DOHH2 (cell line): ENCODE data around the gene LCN15.

Experiments
- H3F3A ChIP-seq: fragments of 200-600 bp; sonication (generic), shearing (Covaris generic); 2 replicates; pipeline ENCODE4 v1.6.0; 2016; ENCODE audit warnings: antibody characterized with exemption, mild to moderate bottlenecking; ENCODE audit not compliant: control insufficient read depth, insufficient read depth
- H3K27ac ChIP-seq: fragments of 200-600 bp; sonication (generic); 2 replicates; pipeline ENCODE4 v1.5.1; 2014; ENCODE audit warnings: low read depth, mild to moderate bottlenecking, low read length, moderate library complexity
- H3K27me3 ChIP-seq: fragments of 200-600 bp; sonication (generic); 2 replicates; pipeline ENCODE4 v1.6.1; 2014; ENCODE audit warnings: mild to moderate bottlenecking, low read length, mixed read lengths; ENCODE audit not compliant: control insufficient read depth
- H3K36me3 ChIP-seq: fragments of 200-600 bp; sonication (generic); 2 replicates; pipeline ENCODE4 v1.6.1; 2014; ENCODE audit warnings: mild to moderate bottlenecking, low read length, moderate library complexity, mixed read lengths; ENCODE audit not compliant: control insufficient read depth
- H3K4me1 ChIP-seq: fragments of 200-600 bp; sonication (generic); 2 replicates; pipeline ENCODE4 v1.6.1; 2014; ENCODE audit warnings: mild to moderate bottlenecking, low read length, mixed read lengths; ENCODE audit not compliant: control insufficient read depth
- H3K4me2 ChIP-seq: fragments of 200-600 bp; sonication (generic); 2 replicates; pipeline ENCODE4 v1.6.0; 2014; ENCODE audit warnings: mild to moderate bottlenecking, low read length, moderate library complexity
- H3K4me3 ChIP-seq: fragments of 200-600 bp; sonication (generic); 2 replicates; pipeline ENCODE4 v1.5.1; 2014; ENCODE audit warnings: mild to moderate bottlenecking, low read length, mixed read lengths
- H3K79me2 ChIP-seq: fragments of 200-600 bp; sonication (generic); 2 replicates; pipeline ENCODE4 v1.6.1; 2014; ENCODE audit warnings: mild to moderate bottlenecking, low read length, mixed read lengths; ENCODE audit not compliant: control insufficient read depth
- H3K9me2 ChIP-seq: fragments of 200-600 bp; sonication (generic); replicated peaks from 2 replicates; pipeline ENCODE4 v1.6.1; 2014; ENCODE audit warnings: mild to moderate bottlenecking, low read length, mixed read lengths; ENCODE audit not compliant: control insufficient read depth
- H3K9me3 ChIP-seq: fragments of 200-600 bp; sonication (generic); 2 replicates; pipeline ENCODE4 v1.6.1; 2014; ENCODE audit warnings: antibody characterized with exemption, low read length, mixed read lengths; ENCODE audit not compliant: control insufficient read depth, insufficient read depth
- H4K20me1 ChIP-seq: fragments of 200-600 bp; sonication (generic); 2 replicates; pipeline ENCODE4 v1.6.0; 2014; ENCODE audit warnings: low read depth, mild to moderate bottlenecking, antibody characterized with exemption, low read length, moderate library complexity; ENCODE audit not compliant: control insufficient read depth, insufficient read depth
- EZH2phosphoT487 ChIP-seq: fragments of 200-600 bp; sonication (generic); IDR thresholded peaks from 2 replicates; pipeline ENCODE4 v1.6.1; 2017; ENCODE audit warnings: borderline replicate concordance, mild to moderate bottlenecking, antibody characterized with exemption, low read length, moderate library complexity, mixed read lengths
- TF ChIP-seq, protein P1 (sequence below): fragments of 200-600 bp; sonication (generic); IDR thresholded peaks from one replicate; pipeline ENCODE4 v1.5.1; 2014; ENCODE audit warnings: antibody characterized with exemption, mild to moderate bottlenecking, low read depth, low read length; ENCODE audit not compliant: poor library complexity, severe bottlenecking

Gene LCN15

DNA sequence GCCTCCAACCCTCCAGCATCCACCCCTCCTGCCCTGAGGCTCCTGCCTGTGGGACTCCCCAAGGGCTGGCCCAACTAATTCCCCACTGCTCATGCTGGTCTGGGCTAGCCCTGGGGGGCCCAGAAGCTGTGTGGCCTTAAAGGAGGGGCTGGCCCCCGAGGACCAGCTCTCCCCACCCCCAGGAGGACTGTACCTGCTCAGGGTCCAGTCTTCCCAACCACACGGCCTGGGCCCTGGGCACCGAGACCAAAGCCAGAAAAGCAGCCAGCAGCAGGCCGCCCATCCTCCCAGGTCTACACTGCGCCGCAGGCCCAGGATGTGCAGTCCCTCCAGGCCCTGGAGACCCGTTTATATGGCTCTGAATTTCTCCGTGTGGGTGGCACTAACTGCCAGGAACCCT, 16.1 kb downstream of the LCN15 start, which contains the start of gene LCN6:
LCN6 (minus strand) TSS at position 325 of the 400 bp plus-strand sequence; CDS start at position 283, 42 bp downstream.
- Histone ChIP-seq H3K27me3 (peaks cover 12% of the 10 kb centered on the region; the same call in 1 of the 2 replicates), H3K9me3 (peaks cover 22% of the 10 kb centered on the region), H3F3A (peaks cover 5% of the 10 kb centered on the region; the same call in 1 of the 2 replicates), H3K27ac (peak within 1 kb of the TSS; percentile 81), H3K4me1 (peaks cover 34% of the 10 kb centered on the region), H3K4me3 (peak within 1 kb of the TSS; percentile 39; the same call in 1 of the 2 replicates), H3K9me2 (no peaks in the 10 kb centered on the region), H4K20me1 (no peaks in the 10 kb centered on the region), H3K4me2 (peak within 1 kb of the TSS; percentile 54), H3K36me3 (no peaks in the 10 kb centered on the region), H3K79me2 (no peaks in the 10 kb centered on the region)
- TF ChIP-seq EZH2phosphoT487: no peak
- TF ChIP-seq, protein P1, sequence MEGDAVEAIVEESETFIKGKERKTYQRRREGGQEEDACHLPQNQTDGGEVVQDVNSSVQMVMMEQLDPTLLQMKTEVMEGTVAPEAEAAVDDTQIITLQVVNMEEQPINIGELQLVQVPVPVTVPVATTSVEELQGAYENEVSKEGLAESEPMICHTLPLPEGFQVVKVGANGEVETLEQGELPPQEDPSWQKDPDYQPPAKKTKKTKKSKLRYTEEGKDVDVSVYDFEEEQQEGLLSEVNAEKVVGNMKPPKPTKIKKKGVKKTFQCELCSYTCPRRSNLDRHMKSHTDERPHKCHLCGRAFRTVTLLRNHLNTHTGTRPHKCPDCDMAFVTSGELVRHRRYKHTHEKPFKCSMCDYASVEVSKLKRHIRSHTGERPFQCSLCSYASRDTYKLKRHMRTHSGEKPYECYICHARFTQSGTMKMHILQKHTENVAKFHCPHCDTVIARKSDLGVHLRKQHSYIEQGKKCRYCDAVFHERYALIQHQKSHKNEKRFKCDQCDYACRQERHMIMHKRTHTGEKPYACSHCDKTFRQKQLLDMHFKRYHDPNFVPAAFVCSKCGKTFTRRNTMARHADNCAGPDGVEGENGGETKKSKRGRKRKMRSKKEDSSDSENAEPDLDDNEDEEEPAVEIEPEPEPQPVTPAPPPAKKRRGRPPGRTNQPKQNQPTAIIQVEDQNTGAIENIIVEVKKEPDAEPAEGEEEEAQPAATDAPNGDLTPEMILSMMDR: no peak

DNA sequence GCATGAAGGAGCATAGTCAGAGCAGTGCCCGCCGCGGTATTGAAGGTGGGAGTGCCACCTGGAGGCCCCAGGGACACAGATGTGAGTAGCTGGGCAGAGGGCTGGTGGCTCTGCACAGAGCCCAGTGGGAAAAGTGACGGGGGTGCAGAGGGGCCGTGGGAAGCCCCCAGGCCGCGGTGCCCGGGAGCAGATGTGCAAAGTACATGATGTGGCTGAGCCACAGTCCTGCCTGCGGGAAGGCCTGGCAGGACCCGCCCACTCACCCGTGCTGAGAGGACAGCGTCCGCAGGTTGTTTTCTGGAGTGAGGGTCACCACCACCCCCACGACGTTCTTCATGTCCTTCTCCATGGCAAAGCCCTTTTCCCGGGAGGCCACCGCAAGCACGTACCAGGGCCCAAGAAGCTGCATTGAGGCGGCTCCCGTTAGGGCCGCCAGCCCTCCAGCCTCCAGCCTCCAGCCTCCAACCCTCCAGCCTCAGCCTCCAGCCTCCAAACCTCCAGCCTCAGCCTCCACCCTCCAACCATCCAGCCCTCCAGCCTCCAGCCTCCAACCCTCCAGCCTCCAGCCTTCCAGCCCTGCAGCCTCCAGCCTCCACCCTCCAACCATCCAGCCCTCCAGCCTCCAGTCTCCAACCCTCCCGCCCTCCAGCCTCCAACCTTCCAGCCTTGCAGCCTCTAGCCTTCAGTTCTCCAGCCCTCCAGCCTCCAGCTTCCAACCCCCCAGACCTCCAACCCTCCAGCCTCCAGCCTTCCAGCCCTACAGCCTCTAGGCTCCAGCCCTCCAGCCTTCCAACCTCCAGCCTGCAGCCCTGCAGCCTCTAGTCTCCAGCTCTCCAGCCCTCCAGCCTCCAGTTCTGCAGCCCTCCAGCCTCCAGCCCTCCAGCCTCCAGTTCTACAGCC, 16.9 kb downstream of the LCN15 start:
- TF ChIP-seq, protein P1: no peak
- no peak for TF ChIP-seq EZH2phosphoT487
- Histone ChIP-seq H3K9me3 (peaks cover 16% of the 10 kb centered on the region), H4K20me1 (no peaks in the 10 kb centered on the region), H3K4me1 (peaks cover 39% of the 10 kb centered on the region), H3K4me3 (no peak overlapping the region), H3K36me3 (no peaks in the 10 kb centered on the region), H3K9me2 (no peaks in the 10 kb centered on the region), H3K4me2 (no peak overlapping the region), H3K27ac (no peak overlapping the region), H3K27me3 (peaks cover 20% of the 10 kb centered on the region), H3K79me2 (no peaks in the 10 kb centered on the region), H3F3A (peaks cover 5% of the 10 kb centered on the region; the same call in 1 of the 2 replicates)

DNA sequence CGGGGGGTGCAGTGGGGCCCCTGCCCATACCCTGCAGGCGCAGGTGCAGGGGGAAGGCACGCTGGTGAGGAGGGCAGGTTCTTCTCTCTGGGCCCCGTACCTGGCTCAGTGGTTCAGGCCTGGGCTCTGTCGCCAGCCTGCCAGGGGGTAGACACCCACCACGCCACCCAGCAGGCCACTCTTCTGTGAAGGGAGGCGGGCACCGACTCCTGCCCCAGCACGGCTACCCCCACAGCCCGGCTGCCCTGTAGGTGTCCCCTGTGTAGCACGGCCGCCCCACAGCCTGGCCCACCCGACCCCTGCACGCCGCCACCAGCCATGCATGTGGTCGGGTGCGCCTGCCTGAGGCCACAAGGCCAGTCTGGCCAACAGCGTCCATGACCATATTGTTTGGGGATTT, 17.7 kb downstream of the LCN15 start:
- Histone ChIP-seq H3K27ac (no peak overlapping the region), H3K9me3 (peaks cover 8% of the 10 kb centered on the region), H3K4me2 (no peak overlapping the region), H3K27me3 (peaks cover 28% of the 10 kb centered on the region), H3K79me2 (no peaks in the 10 kb centered on the region), H4K20me1 (no peaks in the 10 kb centered on the region), H3K36me3 (no peaks in the 10 kb centered on the region), H3K4me3 (no peak overlapping the region), H3K9me2 (no peaks in the 10 kb centered on the region), H3K4me1 (peaks cover 47% of the 10 kb centered on the region), H3F3A (peaks cover 5% of the 10 kb centered on the region; the same call in 1 of the 2 replicates)
- TF ChIP-seq EZH2phosphoT487: no peak
- TF ChIP-seq, protein P1: no peak
